Measurements from ENCODE around the gene JPT2. TPM values are rescaled to one million over a fixed set of nuclear protein-coding genes. Genes with fewer than 3 reads are reported as not detected.

JPT2 gene
- total and polyA plus RNA-seq, 11 donors, result 11.0 to 76.1 (median 34.1) TPM

- intact Hi-C loops (cut with DNase I), result no loop called here
- Histone ChIP-seq H3K9me3 (no peaks in the 10 kb centered on the region), H3K27ac (no peak overlapping the region), H3K27me3 (no peaks in the 10 kb centered on the region), H3K36me3 (peaks cover 0 to 100% (median 77%) of the 10 kb centered on the region in 9 donors), H3K4me3 (no peak overlapping the region), H3K4me1 (peaks cover 0 to 10% (median under 1%) of the 10 kb centered on the region in 12 donors)
- no peak for DNase-seq
- 93 to 95% (median 94%) methylated on average over 13 of the region's 13 CpGs for WGBS, 4 donors
- no peak for ATAC-seq
- TF ChIP-seq POLR2A (IDR thresholded peaks at IDR 0.05), result no peak
- no peak for TF ChIP-seq CTCF (IDR thresholded peaks at IDR 0.05)
These were observed 43.0 kb upstream of the JPT2 start for GRCh38 chr16:1635070-1635469.

- no peak for TF ChIP-seq CTCF (IDR thresholded peaks at IDR 0.05)
- no peak for TF ChIP-seq POLR2A (IDR thresholded peaks at IDR 0.05)
- WGBS, 4 donors, result 80 to 89% (median 89%) methylated on average over 11 of the region's 11 CpGs
- intact Hi-C loops (cut with DNase I), result no loop called here
These were observed 40.6 kb upstream of the JPT2 start for GRCh38 chr16:1637526-1637925.

GRCh38 chr16:1638757-1639156 is 39.3 kb upstream of the JPT2 start:
- H3K27me3 ChIP-seq, result no peaks in the 10 kb centered on the region
- H3K4me3 ChIP-seq, result no peak overlapping the region
- TF ChIP-seq POLR2A (IDR thresholded peaks at IDR 0.05) (no peak), CTCF (IDR thresholded peaks at IDR 0.05) (no peak)
- H3K4me1 ChIP-seq, result peaks cover 0 to 31% (median 11%) of the 10 kb centered on the region in 12 donors
- ATAC-seq, result no peak
- no peak for DNase-seq
- H3K27ac ChIP-seq, result no peak overlapping the region
- peaks cover 0 to 100% (median 85%) of the 10 kb centered on the region in 9 donors for H3K36me3 ChIP-seq
- intact Hi-C loops (cut with DNase I), result no loop called here
- H3K9me3 ChIP-seq, result no peaks in the 10 kb centered on the region
- WGBS, 4 donors, result 90 to 94% (median 93%) methylated on average over 6 to 8 of the region's 8 CpGs

More at GRCh38 chr16:1637526-1637925, 40.6 kb upstream of the JPT2 start:
- Histone ChIP-seq H3K9me3 (no peaks in the 10 kb centered on the region), H3K27ac (no peak overlapping the region), H3K4me1 (peaks cover 0 to 26% (median 9%) of the 10 kb centered on the region in 12 donors), H3K4me3 (no peak overlapping the region), H3K27me3 (no peaks in the 10 kb centered on the region), H3K36me3 (peaks cover 0 to 100% (median 87%) of the 10 kb centered on the region in 9 donors)
- DNase-seq (no peak), ATAC-seq (no peak)

GRCh38 chr16:1639282-1639681 is 38.8 kb upstream of the JPT2 start:
- WGBS, 4 donors, result 85 to 94% (median 90%) methylated on average over 2 of the region's 2 CpGs
- Histone ChIP-seq H3K27me3 (no peaks in the 10 kb centered on the region), H3K9me3 (no peaks in the 10 kb centered on the region), H3K4me1 (peaks cover 0 to 31% (median 11%) of the 10 kb centered on the region in 12 donors), H3K36me3 (peaks cover 0 to 100% (median 85%) of the 10 kb centered on the region in 9 donors), H3K4me3 (no peak overlapping the region), H3K27ac (peak overlapping the region in 1 of 12 donors; percentile 30)
- no peak for ATAC-seq
- no peak for DNase-seq
- TF ChIP-seq CTCF (IDR thresholded peaks at IDR 0.05) (no peak), POLR2A (IDR thresholded peaks at IDR 0.05) (no peak)
- intact Hi-C loops (cut with DNase I), result no loop called here

All from heart left ventricle (tissue), 16 donors.